CD4-positive, alpha-beta T cell treated with Interleukin-4 for 1 hour (primary cell): Measurements from ENCODE around the gene NR1D1.
A peak's percentile ranks its signal among the peaks of the same experiment; 100 is the strongest.

Source experiments
- DNase-seq, 2 donors: peaks; one replicate each; pipeline ENCODE4 v3.0.0-alpha.2; 2020 to 2022

The NR1D1 gene

GRCh38 chr17:40097087-40097486 lies 3.3 kb downstream of the NR1D1 start:
- DNase-seq, result no peak

GRCh38 chr17:40095944-40096791 lies 4.2 kb downstream of the NR1D1 start:
- peak; percentile 96 to 97 for DNase-seq

- DNase-seq, result no peak
These were observed 4.9 kb downstream of the NR1D1 start for GRCh38 chr17:40095351-40095943.

- DNase-seq, result no peak
These were observed 5.5 kb downstream of the NR1D1 start for GRCh38 chr17:40094874-40095273.

DNA sequence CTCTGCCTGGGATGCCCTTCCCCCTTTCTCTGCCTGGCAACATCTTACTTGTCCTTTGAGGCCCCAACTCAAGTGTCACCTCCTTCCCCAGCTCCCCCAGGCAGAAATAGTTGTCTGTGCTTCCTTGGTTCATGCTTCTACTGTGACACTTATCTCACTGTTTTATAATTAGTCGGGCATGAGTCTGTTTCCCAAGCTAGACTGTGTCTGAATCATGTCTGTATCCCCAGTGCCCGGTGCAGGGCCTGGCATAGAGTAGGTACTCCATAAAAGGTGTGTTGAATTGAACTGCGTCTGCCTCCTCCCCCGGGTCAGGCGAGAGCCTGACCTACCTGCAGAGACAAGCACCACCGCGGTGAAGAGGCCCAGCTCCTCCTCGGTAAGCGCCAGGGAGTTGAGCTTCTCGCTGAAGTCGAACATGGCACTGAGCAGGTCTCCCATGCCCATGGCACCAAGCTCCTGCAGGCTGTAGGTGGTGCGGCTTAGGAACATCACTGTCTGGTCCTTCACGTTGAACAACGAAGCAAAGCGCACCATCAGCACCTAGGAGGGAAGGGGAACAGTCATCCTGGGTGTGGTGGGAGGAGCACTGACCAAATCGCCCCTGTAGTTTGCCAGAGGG lies 6.7 kb downstream of the NR1D1 start:
- DNase-seq, result no peak

GRCh38 chr17:40093005-40093579 lies 7.3 kb downstream of the NR1D1 start:
- no peak for DNase-seq

GRCh38 chr17:40092581-40092980 lies 7.8 kb downstream of the NR1D1 start:
- no peak for DNase-seq

DNA sequence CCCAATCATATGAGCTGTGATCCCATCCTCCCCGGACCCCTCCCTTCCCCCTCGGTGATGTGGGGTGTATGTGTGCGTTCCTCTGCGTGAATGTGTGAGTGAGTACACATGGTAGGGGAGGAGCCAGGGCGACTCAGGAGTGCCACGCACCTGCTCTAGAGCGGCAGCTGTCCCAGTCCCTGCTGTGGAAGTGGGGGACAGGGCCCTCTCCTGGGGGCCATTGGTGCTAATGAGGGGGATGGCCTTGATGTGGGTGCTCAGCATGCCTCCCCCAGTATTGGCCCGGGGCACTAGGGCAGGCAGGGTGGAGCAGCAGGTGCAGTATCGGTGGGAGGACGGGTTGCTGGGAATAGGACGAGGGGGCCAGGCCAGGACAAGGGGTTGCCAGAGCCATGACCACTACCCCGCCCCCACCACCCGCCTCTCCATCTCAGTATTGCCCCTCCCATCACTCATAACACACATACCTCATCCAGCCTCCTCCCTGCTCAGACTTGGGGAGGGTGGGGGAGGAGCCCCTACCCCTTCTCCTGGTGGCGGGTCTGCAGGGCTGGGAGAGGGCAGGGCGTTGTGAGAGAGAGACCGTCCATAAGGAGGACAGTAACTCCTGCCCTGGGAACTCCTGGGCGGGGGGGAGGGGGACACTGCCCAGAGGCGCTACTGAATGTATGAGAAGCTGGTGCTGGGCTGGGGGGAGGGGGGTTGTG lies 8.5 kb downstream of the NR1D1 start:
- no peak for DNase-seq

GRCh38 chr17:40090237-40091119 lies 9.9 kb downstream of the NR1D1 start:
- no peak for DNase-seq

DNA sequence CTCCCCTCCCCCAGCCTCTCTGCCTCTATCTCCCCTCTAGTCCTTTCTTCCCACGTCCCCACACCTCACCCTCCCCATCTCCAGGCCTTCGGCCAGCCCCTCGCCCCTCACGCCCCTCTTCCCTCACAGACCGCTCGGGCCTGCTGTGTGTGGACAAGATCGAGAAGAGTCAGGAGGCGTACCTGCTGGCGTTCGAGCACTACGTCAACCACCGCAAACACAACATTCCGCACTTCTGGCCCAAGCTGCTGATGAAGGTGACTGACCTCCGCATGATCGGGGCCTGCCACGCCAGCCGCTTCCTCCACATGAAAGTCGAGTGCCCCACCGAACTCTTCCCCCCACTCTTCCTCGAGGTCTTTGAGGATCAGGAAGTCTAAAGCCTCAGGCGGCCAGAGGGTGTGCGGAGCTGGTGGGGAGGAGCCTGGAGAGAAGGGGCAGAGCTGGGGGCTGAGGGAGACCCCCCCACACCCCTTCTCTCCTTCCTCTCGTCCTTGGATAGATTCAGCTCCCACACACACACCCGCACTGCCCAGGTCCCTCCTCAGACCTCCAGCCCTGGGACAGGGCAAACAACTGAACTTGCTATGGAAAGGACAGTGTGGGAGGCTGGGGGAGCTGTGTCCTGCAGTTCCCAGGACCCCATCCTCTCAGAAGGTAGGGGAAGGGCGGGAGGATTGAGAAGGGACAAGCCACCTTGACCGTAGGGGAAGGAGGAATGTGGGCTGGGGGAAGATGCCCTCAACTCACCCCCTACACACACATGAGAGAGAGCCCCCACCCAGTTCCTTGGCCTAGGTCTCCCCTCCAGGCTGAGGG lies 11.1 kb downstream of the NR1D1 start:
- DNase-seq, result no peak

- no peak for DNase-seq
These were observed 12.3 kb downstream of the NR1D1 start for GRCh38 chr17:40087903-40088718.

- no peak for DNase-seq
These were observed 13.2 kb downstream of the NR1D1 start for GRCh38 chr17:40087049-40087794.

DNA sequence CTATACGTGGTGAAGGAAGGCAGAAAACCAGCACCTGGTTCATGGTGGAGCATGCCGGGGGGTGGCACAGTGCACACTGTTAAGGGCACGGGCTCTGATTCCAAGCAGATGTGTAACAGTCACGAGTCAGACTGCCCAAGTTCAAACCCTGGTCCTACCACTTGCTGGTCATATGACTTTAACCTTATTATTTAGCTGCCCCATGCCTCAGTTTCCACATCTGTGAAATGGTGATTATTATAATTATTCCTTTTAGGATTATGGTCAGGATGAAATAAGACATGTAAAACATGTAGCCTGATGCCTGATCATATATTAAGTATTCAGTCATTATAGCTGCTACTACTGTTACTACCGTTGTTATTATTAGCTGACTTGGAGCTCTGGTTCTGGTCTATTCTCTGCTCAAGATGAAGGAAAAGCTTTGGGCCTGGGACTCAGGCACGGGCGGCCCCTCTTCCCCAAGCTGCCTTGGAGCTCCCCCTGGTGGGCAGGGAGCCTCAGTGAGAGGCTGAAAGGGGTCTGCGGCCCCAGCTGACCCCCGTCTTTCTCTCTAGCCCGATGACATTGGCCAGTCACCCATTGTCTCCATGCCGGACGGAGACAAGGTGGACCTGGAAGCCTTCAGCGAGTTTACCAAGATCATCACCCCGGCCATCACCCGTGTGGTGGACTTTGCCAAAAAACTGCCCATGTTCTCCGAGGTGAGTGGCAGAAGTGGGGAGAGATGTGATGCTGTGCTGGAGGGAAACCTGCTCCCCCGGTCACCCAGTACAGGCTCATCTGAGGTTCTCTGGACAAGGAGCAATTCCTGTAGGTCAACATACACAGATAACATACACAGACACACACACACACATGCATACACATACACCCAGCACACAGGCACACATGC lies 14.0 kb downstream of the NR1D1 start:
- peak; percentile 63 to 64 for DNase-seq

GRCh38 chr17:40084477-40084876 lies 15.9 kb downstream of the NR1D1 start:
- no peak for DNase-seq

- no peak for DNase-seq
These were observed 20.8 kb downstream of the NR1D1 start for GRCh38 chr17:40079545-40079944.

DNA sequence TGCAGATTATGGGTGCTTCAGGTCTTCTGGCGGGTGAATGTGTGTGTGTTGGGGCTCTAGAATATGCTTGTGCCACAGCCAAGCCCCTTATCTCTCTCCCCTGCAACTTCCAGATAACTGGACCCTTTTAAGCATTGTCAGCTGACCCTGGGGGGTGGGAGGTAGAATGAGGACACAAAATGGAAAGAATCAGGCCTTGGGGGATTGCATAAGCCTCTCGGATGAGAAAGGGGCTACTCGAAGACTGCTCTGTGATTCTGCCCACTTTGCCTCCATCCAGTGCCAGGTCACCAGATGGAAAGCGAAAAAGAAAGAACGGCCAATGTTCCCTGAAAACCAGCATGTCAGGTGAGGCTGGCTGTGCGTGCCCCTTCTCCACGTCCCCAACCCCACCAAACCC lies 23.8 kb downstream of the NR1D1 start:
- no peak for DNase-seq

GRCh38 chr17:40075942-40076498 lies 24.4 kb downstream of the NR1D1 start:
- no peak for DNase-seq
